GM20000 (cell line): ENCODE results near the gene S100A5.

ENCODE experiments used
- DNase-seq: peaks from one replicate; pipeline ENCODE4 v3.0.0; 2012; ENCODE audit warnings: low spot score
- TF ChIP-seq, protein P1 (sequence below): IDR thresholded peaks from 2 replicates; pipeline ENCODE4 v1.5.1; 2012; ENCODE audit warnings: mild to moderate bottlenecking, control low read depth; ENCODE audit errors: extremely low read depth, missing control alignments

Gene S100A5

GRCh38 chr1:153498746-153499145 is 42.0 kb downstream of the S100A5 start:
- DNase-seq = no peak
- TF ChIP-seq, protein P1, sequence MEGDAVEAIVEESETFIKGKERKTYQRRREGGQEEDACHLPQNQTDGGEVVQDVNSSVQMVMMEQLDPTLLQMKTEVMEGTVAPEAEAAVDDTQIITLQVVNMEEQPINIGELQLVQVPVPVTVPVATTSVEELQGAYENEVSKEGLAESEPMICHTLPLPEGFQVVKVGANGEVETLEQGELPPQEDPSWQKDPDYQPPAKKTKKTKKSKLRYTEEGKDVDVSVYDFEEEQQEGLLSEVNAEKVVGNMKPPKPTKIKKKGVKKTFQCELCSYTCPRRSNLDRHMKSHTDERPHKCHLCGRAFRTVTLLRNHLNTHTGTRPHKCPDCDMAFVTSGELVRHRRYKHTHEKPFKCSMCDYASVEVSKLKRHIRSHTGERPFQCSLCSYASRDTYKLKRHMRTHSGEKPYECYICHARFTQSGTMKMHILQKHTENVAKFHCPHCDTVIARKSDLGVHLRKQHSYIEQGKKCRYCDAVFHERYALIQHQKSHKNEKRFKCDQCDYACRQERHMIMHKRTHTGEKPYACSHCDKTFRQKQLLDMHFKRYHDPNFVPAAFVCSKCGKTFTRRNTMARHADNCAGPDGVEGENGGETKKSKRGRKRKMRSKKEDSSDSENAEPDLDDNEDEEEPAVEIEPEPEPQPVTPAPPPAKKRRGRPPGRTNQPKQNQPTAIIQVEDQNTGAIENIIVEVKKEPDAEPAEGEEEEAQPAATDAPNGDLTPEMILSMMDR = no peak

GRCh38 chr1:153495536-153495935 is 45.2 kb downstream of the S100A5 start:
- TF ChIP-seq, protein P1 = no peak
- no peak for DNase-seq

DNA sequence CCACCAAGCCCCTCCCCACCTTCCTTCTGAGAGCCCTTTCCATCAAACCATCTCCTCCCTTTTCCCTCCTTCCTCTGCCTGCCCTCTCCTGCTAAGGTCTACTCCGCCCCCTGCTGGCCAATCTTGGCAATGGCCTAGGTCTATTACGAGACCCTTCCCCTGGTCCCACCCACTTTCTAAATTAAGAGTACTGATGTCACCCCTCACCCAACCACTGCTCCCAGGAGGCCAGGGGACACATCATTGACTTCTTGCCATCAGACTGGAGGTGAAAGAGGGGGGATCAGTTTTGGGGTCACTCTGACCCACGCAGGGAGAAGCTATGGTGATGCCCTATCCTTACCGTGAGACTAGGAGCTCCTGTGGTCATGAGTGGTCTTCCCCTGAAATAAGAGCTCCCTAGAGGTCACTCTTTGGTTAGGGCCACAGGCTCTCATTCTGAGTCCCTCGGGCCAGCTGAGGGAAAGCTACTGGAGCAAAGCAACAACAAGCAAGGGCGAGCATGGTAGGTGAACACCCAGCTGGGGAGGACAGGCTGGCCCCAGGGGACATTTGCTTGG is 45.7 kb downstream of the S100A5 start:
- TF ChIP-seq, protein P1 = peak; percentile 63
- peak; percentile 66 for DNase-seq

- TF ChIP-seq, protein P1 = no peak
Observed at GRCh38 chr1:153493343-153493960, 47.3 kb downstream of the S100A5 start.

GRCh38 chr1:153490272-153491051 is 50.3 kb downstream of the S100A5 start:
- DNase-seq = no peak
- TF ChIP-seq, protein P1 = no peak

More at GRCh38 chr1:153493343-153493960, 47.3 kb downstream of the S100A5 start:
- DNase-seq = no peak

- DNase-seq = no peak
- TF ChIP-seq, protein P1 = no peak
Observed at GRCh38 chr1:153488731-153489130, 52.0 kb downstream of the S100A5 start.

DNA sequence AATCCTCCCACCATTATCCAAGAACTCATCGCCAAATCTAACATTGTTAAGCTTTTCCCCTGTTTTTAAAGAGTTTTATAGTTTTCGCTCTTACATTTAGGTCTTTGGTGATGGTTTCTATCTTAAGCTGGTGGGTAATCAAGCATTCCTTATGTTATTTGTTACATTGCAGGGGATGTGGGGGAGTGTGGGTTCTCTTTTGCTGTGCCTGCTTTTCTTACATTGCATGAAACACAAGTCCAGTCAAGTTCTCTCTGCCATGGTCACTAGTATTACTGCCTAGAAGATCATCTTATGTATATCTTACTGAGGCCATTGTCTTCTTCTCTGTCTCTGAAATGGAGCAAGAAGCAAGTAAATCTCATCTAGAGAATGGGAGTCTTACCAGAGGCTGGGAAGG is 53.0 kb downstream of the S100A5 start:
- DNase-seq = no peak
- TF ChIP-seq, protein P1 = no peak
